SHP77 (cell line): ENCODE measurements around the gene TNFRSF25.
"Not testable (repeated sequence)": the region's sequence is repeated elsewhere in the genome, so short reads cannot be mapped to it uniquely, and the experiment has no call there.

Source experiments
- DNase-seq, 2 experiments: peaks; one replicate each; lab custom pipeline; 2025; lab: John Stamatoyannopoulos, UW

TNFRSF25 gene

DNA sequence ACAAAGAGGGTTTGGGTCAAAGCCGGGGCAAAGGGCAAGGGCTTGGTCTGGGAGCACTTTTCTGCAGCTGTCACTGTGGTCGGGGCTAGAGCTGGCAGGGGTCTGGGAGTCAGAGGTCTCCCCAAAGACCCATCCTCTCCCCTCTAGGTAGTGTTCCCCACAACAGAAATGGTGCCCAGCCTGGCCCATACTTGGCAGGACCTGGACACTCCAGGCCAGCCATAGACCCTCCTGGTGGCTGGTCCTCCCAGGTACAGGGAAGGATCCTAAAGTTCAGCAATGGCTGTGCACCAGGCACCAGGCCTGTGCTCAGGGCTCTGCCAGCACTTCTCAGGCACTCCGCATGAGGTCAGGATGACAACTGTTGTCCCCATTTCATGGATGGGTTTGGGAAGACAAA lies 30.4 kb downstream of the TNFRSF25 start:
- no peak for DNase-seq

DNA sequence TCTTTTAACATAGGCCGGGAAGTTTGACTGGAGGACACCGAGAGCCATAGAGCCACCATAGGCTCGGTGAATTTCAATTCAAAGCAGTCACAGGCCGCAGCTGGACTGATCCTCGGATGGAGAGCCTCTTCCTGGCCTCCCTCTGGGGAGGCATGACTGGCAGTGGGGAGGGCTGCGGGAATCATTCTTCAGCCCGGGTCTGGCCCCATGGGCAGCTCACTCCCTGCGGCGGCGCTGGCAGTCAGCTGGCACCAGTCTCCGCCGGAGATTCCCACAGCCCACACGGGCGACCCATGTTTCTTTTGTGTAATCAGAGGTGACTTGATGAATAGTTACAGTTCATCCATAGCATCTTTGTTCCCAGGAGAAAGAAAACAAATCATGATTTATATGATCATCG lies 30.8 kb downstream of the TNFRSF25 start:
- no peak for DNase-seq

DNA sequence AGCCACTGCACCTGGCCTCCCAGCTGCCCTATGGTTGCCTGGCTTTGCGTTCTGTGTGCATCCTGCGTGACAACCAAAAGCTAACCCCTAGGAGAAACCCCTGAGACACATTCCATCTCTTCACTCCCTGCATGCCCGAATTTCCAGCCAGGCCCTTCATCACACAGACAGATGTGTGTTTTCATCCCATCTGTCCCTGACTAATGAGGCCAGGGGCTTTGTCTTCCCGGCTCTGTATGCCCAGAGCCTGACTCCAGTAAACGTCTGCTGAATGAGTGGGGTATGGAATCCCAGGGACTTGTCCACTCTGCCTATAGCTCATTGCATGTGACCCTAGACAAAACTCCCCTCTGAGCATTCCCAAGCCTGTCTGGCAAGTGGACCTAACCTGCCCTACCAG lies 31.8 kb downstream of the TNFRSF25 start:
- no peak for DNase-seq

GRCh38 chr1:6431645-6432579 lies 34.1 kb downstream of the TNFRSF25 start:
- not testable (repeated sequence) for DNase-seq

DNA sequence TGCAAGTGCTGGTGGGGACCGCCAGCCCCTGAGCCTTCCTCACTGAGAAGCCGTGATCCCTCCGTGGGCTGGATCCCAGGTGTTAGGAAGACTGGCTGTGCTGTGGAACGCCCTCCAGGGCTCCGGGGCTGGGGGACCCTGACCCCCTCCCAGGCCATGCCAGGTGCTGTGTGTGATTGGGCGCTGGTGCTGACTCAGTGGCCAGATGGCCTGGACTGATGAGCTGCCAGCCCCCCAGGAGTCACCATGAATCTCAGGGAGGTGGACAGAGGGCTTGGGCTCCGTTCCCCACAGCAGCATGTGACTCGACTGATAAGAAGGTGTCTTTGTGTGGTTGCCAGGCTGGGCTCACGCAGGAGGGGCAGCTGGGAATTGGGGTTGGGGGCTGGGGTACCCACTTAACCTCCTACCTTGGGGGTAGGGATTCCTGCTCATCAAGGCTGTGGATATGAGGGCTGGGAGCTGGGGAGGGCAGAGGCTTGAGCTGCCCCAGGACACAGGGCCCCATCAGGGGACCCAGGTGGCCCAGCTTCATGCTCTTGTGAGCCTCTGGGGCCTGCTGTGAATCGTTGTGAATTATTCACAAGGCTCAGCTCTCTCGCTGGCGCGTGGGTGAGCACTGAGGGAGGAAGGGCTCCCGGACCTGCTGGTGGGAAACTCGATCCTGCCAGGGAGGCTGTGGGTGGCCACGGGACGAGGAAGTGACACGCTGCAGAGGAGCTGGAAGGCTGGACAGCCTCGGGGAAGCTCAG lies 36.1 kb downstream of the TNFRSF25 start:
- not testable (repeated sequence) for DNase-seq

DNA sequence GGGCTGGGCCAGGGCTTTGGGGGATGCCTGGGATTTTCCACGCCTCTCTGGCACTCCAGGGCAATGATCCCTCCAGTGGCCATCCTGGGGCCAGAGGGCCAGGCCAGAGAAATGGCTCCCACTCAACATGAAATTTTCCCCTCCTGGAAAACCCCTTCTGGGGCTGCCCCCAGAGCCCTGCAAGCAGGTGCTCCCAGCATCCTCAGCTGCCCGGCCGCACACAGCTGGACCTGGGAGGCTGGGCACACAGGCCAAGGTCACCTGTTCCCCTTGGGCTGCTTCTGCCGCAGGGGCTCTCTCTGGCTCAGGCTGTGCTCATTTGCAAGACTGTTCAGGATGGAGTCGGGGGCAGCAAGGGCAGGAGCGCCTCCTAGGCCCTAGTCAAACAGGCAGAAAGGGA lies 37.5 kb downstream of the TNFRSF25 start:
- not testable (repeated sequence) for DNase-seq

DNA sequence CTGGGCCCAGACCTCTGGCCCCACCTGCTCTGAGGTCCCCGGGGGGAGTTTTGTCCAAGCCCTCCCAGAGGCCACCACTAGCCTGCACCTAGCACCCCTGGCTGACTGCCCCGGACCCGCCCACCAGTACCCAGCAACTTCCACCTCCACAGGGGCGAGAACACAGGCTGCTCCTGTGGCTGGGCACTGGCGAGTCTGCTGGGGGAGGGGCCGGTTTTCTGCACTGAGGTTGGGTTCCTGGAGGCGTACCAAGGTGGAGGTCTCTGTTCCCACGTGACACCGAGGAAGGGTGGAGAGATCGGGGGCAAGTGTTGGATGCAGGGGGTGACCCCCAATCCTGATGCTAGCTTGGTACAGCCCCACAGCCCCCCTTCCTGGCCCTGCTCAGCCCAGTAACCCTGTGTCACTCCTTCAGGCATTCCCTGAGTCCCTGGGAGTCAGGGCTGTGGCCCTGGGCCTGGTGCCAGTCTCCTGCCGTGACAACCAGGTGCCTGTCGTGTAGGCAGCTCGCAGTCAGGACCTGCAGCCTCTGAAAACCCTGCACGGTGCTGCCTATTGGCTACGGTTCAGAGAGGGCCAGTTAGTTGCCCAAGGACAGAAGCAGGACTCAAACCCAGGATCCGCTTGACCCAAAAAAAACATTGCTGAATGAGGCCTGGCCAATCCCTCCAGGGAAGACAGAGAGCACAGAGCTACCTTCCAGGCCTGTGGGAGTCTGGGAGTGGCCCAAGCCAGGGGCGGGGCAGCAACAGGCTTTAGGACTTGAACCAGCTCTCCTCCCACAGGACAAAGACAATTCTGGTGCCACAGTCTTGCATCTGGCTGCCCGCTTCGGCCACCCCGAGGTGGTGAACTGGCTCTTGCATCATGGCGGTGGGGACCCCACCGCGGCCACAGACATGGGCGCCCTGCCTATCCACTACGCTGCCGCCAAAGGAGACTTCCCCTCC lies 38.3 kb downstream of the TNFRSF25 start:
- DNase-seq: no peak

GRCh38 chr1:6426972-6427350 lies 39.0 kb downstream of the TNFRSF25 start:
- no peak for DNase-seq

DNA sequence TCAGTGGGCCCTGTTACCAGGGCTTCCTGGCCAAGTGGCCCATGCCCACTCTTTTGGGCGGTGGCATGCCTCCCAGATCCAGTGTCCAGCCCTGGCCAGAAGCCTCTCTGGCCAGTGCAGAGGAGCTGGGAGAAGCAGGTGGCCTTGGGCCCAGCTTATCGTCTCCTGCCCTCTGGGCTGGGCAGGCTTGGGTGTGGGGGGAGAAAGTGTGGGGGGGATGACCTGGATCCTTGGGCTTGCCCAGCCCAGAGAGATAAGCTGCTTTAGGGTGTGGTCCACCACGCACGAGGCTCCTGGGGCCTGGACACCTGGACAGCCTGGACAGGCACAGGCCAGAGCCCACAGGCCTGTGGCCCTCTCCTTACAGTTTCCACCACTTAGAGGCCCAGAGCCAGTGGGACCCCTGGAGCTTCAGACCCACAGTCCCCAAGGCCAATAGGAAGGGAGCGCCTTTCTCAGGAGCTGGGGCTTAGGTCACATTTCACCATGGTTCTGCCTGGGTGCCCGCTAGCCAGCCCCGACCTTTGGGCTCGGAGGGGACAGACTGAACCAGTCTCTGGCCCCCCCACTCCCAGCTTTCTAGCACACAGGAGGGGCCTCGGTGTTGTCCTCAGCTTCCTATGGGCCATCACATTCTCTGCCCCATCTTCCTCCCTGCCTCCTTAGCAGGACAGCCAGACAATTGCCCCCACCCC lies 39.5 kb downstream of the TNFRSF25 start:
- DNase-seq: no peak

- DNase-seq: no peak
Measured at GRCh38 chr1:6425658-6426057, 40.3 kb downstream of the TNFRSF25 start.

- no peak for DNase-seq
Measured at GRCh38 chr1:6424619-6425593, 41.1 kb downstream of the TNFRSF25 start, which contains the start of gene ESPN. TSS of gene ESPN (plus strand) at chr1:6424776. CDS start at chr1:6424956, 180 bp downstream.

GRCh38 chr1:6424000-6424565 lies 41.9 kb downstream of the TNFRSF25 start:
- no peak for DNase-seq

- DNase-seq: peak in 1 of 2 experiments; percentile 28
Measured at GRCh38 chr1:6423321-6423999, 42.5 kb downstream of the TNFRSF25 start.

DNA sequence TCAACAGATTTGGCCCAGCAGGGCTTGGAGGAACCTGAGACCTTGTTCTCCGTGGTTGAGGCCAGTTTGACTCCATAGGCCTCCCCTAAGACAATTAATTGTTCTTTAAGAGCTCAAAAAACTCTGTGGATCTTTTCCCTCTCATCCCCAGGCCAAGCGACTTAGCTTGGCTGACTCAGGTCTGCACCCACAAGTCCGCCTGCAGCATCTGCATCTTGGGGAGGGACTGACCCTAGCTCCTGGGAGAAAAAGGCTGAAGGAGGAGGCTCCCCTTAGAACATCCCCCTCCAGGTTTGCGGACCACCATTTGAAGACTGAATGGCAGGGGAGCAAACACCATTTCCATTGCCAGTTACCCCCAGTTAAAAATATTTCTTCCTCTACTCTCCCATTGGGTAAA lies 44.7 kb downstream of the TNFRSF25 start:
- no peak for DNase-seq

GRCh38 chr1:6420454-6421042 lies 45.4 kb downstream of the TNFRSF25 start:
- no peak for DNase-seq

DNA sequence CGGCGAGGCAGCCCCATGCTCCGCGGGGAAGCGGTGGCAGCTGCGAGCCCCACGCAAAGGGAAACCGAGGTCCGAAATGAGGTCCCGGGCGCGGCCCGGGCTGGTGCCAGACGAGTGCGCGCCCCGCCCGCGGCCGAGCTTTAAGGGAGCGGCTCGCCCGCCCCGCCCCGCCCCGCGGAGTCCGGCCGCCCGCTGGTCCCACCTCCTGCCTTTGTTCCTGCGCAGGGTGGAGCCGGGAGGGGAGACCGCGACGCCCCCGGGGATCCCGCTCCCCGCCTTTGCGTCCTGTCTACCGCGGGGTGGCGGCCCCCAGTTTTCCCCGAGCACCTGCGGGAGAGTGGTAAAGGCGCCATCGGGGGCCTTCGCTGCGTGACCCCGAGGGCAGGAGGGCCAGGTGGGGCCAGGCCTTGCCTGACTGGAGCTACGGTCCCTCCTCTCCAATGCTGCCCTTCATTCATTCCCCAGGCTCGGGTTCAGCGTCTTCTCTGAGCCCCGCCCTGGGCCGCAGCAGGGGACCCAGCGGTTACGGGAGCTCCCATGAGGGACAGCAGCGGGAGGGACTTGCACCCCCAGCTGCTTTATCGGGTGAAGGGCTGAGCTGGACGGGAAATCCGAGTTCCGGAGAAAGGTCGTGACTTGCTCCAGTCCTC lies 46.0 kb downstream of the TNFRSF25 start, which contains the start of gene HES2:
Gene HES2, minus strand, starts transcription at position 116 of the 650 bp plus-strand sequence. Its CDS starts 99 bp downstream, at position 17.
- no peak for DNase-seq

DNA sequence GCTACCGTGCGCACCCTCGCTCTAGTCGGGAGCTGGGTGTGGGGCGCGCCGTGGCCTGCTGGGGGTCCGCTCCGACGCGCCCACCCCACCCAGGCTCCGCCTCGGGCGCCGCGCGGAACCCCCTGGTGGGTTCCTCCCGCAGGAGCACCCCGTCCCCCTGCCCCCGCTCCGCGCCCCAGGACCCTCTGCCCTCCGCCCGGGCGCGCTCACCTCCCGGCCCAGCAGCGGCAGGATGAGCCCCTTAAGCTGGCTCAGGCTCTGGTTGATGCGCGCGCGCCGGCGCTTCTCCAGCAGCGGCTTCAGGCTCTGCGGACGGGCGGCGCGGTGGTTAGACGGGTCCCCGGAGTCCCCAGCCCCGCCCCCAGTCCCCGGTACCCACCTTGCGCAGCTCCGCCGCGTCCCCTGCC lies 46.6 kb downstream of the TNFRSF25 start:
- DNase-seq: no peak
